NCI-H1105 treated with DMSO at 0.1 percent for 48 hours (cell line): Measurements from ENCODE around the gene TXNL4A.

Source experiments
- DNase-seq: peaks from one replicate; lab custom pipeline; 2025; lab: John Stamatoyannopoulos, UW

TXNL4A gene

DNA sequence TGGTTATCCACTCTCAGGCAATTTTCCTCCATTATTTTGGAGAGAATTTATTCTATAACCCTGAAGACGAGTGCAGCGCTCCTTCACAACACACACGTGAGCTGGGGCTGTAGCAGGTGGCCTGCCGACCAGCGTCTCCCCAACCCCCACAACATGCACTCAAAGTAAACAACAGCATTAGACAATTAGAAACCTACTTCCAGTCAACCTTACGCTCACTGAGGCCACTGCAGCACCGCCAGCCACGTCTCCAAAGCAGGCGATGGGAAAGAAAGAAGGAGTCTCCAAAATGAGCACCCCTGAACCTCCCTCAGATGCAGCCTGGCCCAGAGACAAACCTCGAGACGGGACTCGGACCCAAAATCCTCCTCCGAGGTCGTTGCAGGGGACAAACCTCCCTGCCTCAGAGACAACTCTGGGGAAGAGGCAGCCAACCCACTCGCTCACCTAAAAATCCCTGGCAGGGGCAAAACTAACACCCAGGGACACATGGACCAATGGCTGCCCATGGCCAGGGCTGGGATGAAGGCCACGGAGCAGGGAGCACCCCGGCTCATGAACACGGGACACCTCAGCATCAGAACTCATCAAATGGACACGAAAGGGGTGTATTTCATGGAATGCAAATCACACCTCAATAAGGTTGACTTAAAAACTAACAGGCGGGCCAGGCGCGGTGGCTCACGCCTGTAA lies 39.5 kb downstream of the TXNL4A start:
- no peak for DNase-seq

DNA sequence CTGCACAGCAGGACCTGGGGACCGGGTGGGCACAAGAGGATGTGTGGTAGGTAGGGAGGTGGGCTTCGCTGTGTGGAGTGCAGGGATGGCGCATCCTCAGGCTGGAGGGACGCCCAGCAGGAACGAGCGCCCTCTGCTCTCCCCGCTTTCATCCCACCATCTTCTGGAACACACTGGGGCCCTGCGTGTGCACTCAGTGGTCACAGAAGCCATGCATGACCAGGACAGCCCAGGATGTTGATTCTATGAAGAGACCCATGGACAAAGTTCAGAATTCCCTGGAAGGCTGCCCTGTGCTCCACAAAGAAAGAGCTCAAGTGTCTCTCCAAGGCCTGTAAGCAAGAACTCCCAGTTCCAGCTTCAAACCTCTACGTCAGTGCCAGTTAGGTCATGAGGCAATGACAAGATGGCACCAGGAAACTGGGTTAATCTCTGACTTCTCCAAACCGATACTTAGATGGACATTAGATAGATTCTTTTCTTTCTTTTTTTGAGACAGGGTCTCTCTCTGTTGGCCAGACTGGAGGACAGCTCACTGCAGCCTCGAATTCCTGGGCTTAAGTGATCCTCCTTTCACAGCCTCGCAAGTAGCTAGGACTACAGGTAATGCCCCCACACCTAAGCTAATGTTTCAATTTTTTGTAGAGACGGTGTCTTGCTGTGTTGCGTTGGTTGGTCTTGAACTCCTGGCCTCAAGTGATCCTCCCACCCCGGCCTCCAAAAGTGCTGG lies 40.3 kb downstream of the TXNL4A start:
- DNase-seq: no peak

DNA sequence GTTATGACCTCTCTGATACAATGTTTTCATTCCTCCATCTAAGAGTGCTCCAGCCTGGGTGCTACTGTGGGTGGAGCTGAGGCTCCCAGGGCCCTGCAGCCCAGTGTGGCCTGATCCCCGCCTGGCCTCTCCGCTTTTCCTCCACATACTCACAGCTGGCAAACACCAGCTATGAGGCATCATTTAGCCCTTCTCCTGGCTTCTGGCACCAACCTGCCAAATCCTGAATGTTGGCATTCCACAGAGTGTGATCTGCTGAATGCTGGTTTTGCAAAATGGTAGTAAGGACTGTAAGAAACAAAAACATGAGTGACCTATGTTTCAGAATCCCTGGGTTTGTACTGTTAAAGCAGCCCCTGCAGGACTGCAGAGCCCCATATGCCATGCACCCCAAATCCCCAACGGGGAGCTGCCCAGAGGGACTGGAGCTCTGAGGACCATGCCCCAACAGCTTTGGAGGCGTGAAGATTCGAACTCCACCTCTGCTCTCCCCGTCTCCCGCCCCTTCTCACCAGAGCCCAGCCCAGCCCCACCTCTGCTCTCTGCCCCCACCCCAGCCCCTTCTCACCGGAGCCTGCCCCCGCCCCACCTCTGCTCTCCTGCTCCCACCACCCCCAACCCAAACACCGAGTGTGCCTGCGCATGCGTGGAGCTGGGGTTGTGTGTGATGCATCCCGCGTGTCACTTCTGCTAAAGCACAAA lies 41.2 kb downstream of the TXNL4A start:
- no peak for DNase-seq

DNA sequence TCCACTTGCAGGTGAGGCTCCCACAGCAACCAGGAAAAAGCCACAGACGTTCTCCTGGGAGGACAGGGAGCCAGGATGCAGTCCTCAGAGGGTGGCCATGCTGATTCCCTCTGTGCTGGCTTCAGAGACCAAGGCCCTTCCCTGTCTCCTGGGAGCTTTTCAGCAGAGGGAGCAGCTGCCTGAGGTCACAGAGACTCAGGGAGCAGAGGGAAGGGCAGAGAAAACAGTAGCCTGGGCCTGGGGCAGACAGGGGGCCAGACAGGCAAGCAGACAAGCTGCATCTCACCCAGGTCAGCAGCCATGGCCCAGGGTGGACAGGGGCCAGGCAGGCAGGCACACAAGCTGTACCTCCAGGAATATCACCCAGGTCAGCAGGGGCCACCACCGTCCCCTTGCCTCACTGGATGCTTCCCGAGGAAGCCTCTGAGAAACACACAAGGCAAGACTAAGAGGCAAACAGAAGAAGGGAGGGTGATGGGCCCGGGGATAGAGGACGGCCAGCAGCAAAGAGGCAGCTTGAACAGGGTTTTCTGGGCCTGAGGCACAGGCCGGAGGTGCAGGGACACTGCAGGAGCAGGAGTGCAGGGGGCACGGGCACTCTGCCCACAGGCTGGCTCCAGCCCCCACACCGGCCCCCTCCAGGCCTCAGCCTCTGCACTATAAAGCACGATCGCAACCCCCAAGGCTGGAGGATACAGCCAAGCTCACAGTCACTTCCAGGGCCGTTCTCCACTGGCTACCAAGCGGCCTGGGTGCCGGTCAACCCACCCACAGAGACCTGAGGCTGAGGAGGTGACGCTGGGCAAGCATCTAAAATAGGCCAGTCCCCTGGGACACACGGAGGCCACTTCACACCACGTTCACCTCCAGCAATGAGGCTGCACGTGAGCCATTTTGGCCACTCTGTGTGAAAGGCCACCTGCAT lies 43.0 kb downstream of the TXNL4A start:
- DNase-seq: no peak

DNA sequence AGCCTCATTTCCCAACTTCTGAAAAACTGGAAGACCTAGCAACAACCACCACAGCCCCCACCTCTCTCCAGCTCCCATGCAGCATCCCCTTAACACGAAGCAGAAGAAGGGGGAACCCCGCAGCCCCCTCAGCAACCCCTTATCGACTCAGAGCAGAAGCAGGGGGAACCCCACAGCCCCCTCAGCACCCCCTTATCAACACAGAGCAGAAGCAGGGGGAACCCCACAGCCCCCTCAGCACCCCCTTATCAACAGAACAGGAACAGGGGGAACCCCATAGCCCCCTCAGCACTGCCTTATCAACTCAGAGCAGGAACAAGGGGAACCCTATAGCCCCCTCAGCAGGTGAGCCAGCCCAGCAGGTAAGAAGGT lies 43.6 kb downstream of the TXNL4A start:
- no peak for DNase-seq

DNA sequence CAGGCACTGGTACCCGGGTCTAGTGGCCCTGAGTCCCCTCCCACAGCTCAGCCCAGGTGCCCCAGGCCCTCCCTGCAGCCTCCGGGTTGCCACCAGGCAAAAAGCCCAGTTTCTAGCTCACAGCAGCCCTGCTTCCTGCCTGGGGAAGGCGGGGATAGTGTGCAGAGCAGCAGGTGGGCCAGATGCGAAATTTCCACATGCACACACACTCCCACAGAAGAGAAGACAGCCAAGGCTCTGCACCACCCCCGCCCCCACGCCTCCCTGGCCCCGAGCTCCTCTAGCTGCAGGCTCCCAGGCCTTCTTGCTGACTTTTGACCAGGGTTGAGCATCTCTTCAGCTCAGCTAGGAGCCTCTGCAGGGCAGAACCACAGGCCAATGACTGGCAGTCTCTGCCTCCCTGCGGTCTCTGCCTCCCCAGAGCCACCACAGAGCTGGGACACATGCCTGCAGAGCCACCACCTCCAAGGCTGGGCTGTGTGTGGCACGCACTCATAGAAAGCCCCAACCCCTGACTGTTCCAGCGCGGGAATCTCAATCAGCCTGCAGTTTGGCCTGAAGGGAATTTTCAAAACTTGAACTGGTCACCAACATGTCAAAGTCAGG lies 44.1 kb downstream of the TXNL4A start:
- DNase-seq: no peak

DNA sequence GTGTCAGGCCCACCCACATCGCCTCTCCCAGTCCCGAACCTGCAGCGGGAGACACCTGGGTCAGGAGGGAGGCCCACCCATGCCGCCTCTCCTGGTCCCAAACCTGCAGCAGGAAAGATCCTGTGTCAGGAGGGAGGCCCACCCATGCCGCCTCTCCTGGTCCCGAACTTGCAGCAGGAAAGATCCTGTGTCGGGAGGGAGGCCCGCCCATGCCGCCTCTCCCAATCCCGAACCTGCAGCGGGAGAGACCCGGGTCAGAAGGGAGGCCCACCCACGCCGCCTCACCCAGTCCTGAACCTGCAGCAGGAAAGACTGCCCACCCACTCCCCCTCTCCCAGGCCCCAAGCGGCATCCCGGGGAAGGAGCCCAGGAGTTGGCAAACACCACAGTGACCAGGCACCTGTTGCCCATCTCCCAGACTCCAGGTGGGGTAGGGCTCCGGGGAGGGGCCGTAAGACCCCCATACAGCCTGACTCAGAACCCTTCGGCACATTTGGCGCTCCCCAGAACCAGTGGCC lies 44.7 kb downstream of the TXNL4A start:
- no peak for DNase-seq

DNA sequence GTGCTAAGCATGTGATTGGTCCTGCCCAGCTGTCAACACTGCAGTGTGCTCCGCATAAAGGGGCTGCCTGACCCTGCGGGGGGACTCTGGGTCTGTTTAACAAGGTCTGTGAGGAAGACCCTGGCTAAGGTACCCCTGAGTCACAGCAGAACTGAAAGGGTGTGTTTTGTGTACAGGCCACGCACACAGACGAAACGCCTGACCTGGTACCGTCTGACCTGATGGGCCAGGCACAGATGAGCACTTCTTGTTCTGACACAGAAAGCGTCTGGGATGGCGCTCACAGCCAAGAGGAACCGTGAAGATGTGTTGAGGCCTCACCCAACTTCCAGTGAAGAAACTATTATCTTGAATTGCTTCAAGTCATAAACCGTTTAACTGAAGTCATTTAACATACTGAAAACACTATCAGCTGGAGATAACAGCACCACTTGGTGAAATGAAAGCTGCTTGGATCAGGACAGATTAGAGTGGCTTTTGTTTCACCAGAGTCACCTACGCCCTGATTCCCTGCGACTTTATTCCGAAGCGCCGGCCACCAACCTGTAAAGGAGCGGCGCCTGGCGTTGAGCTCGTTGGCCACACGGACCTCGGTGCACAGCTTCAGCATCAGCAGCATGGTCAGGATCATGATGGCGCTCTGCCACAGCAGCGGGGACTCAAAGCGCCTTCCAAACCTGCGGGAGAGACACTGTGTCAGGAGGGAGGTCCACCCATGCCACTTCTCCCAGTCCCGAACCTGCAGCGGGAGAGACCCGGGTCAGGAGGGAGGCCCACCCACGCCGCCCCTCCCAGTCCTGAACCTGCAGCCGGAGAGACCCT lies 45.4 kb downstream of the TXNL4A start:
- no peak for DNase-seq

DNA sequence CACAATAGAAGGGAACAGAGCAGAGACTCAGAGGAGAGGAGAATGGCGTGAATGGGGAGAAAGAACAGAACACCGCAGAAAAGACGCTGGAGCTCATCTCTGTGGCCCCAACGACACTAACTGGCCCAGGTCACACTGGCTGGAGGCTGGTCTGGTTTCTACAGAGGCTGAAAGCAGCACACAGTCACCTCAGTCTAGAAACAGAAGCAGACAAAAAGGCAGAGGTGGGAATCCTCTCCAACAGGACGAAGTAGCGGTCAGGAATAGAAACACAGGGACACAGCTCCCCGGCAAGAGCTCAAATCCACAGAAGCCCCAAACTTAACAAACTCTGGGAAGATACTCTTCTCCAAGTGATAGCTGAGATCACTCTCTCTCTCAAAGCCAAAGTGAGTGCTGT lies 46.2 kb downstream of the TXNL4A start:
- DNase-seq: no peak

DNA sequence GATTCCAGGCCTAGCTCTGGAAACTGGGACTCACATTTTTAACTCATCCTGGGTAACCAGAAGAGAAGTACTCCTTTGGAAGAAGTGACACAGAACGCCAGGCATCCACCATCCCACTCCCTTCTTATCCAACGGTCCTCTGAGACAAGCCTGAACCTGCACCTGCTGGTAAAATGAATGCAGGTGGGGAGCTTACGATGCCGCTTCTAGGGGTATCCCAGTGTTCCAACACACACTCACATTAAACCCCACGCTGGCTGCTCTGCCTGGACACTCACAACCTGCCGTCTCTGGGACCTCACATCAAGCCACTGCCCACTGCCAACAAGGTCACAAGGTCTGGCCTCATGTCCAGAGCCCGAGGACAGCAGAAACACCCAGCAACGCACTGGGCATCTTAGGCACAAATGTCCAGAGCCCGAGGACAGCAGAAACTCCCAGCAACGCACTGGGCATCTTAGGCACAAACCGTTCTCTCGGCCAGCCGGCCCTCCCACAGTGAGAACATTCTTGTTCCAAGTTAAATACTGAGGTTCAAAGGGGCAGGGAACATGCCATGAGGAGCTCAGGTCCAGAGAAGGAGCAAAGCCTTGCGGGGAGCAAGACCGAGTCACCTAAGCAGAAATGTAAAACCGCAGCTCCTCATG lies 46.8 kb downstream of the TXNL4A start:
- DNase-seq: no peak

DNA sequence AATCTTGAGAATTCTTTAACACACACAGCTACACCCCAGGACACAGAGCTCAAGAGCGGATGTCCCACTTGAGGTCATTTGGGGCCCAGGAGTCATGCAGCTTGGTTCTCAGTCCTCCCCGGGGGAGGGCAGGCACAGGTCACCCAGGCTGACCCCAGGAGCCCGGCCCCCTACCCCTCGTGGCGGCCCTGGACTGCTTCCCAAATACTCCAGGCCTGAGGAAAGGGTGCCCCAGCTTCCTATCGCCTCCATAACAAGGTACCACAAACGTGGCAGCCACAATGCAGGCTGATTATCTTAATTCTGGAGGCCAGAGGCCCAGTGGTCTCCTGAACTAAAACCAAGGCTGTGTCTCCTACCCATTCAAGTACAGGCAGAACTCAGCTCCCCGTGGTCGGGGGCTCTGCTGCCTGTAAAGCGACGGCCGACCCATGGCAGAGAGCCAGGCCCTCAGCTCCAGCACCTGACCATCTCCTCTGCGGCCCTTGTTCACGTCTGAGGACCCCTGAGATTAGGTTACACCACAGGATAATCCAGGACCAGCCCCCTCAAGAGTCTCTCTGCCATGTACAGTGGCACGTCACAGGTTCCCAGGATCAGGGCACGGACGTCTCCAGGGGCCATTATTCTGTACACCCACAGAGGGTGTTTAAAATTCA lies 47.4 kb downstream of the TXNL4A start:
- DNase-seq: no peak

DNA sequence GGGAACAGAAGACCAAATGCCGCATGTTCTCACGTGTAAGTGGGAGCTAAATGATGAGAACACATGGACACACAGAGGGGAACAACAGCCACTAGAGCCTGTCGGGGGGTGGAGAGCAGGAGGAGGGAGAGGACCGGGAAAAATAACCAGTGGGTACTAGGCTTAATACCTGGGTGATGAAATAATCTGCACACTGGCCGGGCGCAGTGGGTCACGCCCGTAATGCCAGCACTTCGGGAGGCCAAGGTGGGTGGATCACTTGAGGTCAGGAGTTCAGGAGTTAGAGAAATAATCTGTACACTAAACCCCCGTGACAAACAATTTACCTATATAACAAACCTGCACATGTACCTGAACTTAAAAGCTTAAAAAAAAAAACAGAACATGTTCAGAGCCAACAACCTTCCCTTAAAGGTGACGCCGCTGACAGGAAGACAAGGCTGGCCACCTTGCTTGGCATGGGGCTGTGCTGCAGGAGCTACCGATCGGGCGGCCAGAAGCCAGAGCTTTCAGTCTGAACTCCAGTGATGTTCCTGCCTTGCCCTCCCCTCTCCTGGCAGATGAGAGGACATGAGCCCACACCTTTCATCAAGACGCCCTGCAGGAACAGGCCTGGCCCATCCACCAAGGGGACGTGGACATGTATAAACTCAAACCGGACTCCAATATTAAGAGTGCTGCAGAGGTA lies 48.1 kb downstream of the TXNL4A start:
- no peak for DNase-seq

DNA sequence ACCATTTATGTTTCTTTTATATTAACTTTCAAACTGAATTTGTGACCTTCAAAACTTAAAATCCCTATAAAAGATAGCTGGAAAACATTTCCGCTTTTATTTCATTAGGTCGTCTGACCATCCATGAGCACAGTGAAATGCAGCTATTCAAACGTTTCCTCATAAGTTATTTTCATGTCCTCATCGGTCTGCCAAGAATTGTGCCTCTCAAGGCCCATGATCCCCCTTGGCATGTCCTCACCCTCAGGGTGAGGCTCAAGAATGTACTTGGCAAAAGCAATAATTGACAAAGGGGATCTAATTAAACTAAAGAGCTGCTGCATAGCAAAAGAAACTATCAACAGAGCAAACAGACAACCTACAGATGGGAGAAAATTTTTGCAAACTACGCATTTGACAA lies 49.3 kb downstream of the TXNL4A start:
- DNase-seq: no peak

DNA sequence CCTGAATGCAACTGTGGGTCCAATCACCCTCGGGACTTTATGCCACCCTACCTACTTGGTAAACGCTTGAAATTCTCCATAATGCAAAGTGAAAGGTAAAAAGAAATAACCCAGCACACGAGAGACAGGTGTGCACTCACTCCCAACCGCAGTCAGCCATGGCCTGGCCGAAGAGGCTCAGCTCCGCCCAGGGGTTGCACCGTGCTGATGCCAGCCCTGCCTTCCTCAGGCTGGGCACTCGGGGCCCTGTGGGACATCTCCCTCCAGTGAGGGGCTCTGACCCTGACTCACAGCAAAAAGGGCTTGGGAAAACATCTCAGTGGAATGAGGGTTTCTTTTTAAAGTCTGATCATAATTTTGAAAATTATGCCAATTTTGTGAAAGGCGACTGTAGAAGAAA lies 50.2 kb downstream of the TXNL4A start:
- DNase-seq: no peak

DNA sequence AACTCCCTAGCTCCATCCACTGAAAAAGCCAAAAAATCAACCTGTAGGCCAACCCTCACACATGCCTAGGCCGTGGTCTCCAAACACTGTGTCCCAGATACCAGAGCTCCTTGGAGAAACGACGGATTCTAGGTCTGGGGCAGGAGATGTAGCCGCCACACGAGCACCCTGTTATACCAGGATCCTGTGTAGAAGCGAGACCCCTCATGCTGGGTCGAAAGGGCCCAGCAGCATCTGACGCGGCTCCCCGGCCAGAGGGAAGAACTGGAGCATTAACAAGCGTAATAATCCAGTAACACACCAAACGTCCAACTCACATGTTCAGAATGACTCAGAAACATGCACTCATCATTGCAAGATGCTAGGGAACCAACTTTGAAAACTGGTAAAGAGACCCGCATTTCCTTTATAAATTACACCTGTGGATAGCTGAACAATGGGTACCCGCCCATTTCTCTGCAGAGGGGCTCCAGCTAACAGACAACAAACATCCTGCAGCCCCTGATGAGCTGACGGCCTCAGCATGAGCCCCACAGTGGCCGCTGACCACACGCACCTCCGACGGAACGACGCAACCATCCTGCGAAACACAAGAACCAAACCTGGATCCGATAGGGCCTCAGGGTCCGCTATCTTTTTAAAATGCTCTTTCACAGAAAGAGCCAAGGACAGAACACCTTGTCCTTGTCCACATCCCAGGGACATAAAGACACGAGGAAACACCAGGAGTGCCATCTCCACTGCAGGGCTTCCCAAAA lies 51.1 kb downstream of the TXNL4A start:
- no peak for DNase-seq

DNA sequence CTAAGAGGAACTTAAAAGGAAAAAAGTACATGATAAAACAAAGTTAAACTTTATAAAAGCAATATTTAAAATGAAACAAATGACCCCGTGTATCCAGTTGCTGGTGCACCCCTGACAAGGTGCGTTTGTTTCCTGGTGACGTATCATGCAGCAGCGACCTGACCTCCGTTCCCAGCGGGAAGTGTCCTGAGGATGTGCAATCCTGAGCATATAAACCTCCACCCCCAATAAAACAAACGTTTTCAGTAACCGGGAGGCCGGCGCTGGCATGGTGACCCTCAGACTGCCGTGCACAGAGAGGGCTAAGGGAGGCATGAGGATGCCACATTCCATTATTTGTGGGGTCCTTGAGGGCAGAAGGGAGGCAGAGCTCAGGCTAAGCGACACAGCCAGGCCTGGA lies 51.7 kb downstream of the TXNL4A start:
- DNase-seq: no peak

DNA sequence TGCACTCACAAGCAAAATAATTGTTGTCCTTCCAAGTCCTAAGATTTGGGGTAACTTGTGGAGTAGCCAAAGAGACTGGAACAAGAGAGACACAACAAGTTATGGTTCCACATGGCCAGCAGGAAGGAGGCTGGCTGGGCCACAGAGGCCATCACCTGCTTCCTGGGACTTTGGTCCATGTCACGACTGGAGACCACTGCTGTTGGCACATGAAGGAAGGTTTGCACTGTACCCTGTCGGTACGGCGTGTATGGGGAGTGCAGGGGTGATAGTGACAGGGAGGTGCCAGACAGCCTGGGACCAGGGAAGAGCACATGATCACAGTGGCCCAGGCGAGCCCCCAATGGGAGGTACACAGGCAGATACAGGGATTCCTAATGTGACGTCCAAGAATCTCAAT lies 52.4 kb downstream of the TXNL4A start:
- no peak for DNase-seq

DNA sequence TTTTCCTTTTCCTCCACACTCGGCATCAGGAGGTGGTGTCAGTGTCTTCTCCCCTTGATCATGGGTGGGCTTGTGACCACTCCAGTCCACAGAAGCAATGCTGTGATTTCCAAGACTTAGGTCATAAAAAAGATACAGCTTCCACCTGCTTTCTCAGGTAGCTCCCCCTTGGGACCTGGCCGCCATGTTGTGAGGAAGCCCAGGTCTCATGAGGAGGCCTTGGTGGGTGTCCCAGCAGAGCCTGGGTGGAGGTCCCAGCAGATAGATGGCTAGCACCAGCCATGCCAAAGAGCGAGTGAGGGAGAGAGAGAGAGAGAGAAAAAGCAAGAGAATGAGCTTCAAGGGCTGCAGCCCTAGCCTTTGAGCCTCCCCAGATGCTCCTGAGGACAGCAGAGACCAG lies 52.9 kb downstream of the TXNL4A start:
- DNase-seq: no peak
